ENCODE measurements around the gene HMCES.
A peak's percentile ranks its signal among the peaks of the same experiment; 100 is the strongest.

Gene HMCES

GRCh38 chr3:129316248-129317013, 37.8 kb downstream of the HMCES start (continued):
- TF ChIP-seq ZNF138 (tag by site-specific recombination; IDR thresholded peaks at IDR 0.05; ENCODE audit: borderline replicate concordance) (no peak), ZNF701 (tag by site-specific recombination; IDR thresholded peaks at IDR 0.05) (no peak), ZNF169 (tag by site-specific recombination; IDR thresholded peaks at IDR 0.05) (no peak), ZNF404 (tag by site-specific recombination; IDR thresholded peaks at IDR 0.05) (no peak), ZNF560 (tag by site-specific recombination; IDR thresholded peaks at IDR 0.05; ENCODE audit: borderline replicate concordance) (no peak), ZNF558 (tag by site-specific recombination; IDR thresholded peaks at IDR 0.05) (no peak), ZNF248 (tag by site-specific recombination; IDR thresholded peaks at IDR 0.05) (no peak), HOXA7 (CRISPR knock-in tag; IDR thresholded peaks at IDR 0.05; ENCODE audit: borderline replicate concordance) (no peak), TRIM28 (IDR thresholded peaks at IDR 0.05; ENCODE audit: borderline replicate concordance, low read length) (no peak), ZNF600 (tag by site-specific recombination; IDR thresholded peaks at IDR 0.05) (no peak), MZF1 (tag by site-specific recombination; IDR thresholded peaks at IDR 0.05; ENCODE audit: borderline replicate concordance) (no peak), ZNF610 (tag by site-specific recombination; IDR thresholded peaks at IDR 0.05; ENCODE audit: borderline replicate concordance) (no peak), KLF9 (tag by site-specific recombination; IDR thresholded peaks at IDR 0.05; ENCODE audit: low read depth) (peak; percentile 43; the same call in 1 of the 2 replicates), ZNF624 (tag by site-specific recombination; IDR thresholded peaks at IDR 0.05) (no peak), ZNF140 (tag by site-specific recombination; IDR thresholded peaks at IDR 0.05) (no peak), TCF7L2 (IDR thresholded peaks at IDR 0.05; ENCODE audit: borderline replicate concordance, low read depth, low read length) (no peak), ZNF549 (tag by site-specific recombination; IDR thresholded peaks at IDR 0.05) (no peak), ZNF449 (tag by site-specific recombination; IDR thresholded peaks at IDR 0.05) (no peak), ZEB2 (tag by site-specific recombination; IDR thresholded peaks at IDR 0.05) (0 out of 2 replicates have a peak, but pooled peaks have one; percentile 48), ZBTB21 (tag by site-specific recombination; IDR thresholded peaks at IDR 0.05) (no peak), GLIS1 (tag by site-specific recombination; IDR thresholded peaks at IDR 0.05) (peak; percentile 43; the same call in 1 of the 2 replicates), ZBTB6 (tag by site-specific recombination; IDR thresholded peaks at IDR 0.05) (no peak), ZNF513 (tag by site-specific recombination; IDR thresholded peaks at IDR 0.05) (no peak), ZNF777 (tag by site-specific recombination; IDR thresholded peaks at IDR 0.05; ENCODE audit: borderline replicate concordance) (no peak), KLF1 (tag by site-specific recombination; IDR thresholded peaks at IDR 0.05) (no peak; the same call in 1 of the 2 replicates), FEZF1 (tag by site-specific recombination; IDR thresholded peaks at IDR 0.05) (no peak), SP3 (tag by site-specific recombination; IDR thresholded peaks at IDR 0.05) (peak; percentile 50; the same call in 1 of the 2 replicates), ZNF548 (tag by site-specific recombination; IDR thresholded peaks at IDR 0.05) (no peak), ZNF214 (tag by site-specific recombination; IDR thresholded peaks at IDR 0.05; ENCODE audit: borderline replicate concordance) (no peak)
- TF ChIP-seq, protein P1, sequence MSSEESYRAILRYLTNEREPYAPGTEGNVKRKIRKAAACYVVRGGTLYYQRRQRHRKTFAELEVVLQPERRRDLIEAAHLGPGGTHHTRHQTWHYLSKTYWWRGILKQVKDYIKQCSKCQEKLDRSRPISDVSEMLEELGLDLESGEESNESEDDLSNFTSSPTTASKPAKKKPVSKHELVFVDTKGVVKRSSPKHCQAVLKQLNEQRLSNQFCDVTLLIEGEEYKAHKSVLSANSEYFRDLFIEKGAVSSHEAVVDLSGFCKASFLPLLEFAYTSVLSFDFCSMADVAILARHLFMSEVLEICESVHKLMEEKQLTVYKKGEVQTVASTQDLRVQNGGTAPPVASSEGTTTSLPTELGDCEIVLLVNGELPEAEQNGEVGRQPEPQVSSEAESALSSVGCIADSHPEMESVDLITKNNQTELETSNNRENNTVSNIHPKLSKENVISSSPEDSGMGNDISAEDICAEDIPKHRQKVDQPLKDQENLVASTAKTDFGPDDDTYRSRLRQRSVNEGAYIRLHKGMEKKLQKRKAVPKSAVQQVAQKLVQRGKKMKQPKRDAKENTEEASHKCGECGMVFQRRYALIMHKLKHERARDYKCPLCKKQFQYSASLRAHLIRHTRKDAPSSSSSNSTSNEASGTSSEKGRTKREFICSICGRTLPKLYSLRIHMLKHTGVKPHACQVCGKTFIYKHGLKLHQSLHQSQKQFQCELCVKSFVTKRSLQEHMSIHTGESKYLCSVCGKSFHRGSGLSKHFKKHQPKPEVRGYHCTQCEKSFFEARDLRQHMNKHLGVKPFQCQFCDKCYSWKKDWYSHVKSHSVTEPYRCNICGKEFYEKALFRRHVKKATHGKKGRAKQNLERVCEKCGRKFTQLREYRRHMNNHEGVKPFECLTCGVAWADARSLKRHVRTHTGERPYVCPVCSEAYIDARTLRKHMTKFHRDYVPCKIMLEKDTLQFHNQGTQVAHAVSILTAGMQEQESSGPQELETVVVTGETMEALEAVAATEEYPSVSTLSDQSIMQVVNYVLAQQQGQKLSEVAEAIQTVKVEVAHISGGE (tag by site-specific recombination; conservative IDR thresholded peaks at IDR 0.05; ENCODE audit: low read depth) = no peak
- TF ChIP-seq, protein P2, sequence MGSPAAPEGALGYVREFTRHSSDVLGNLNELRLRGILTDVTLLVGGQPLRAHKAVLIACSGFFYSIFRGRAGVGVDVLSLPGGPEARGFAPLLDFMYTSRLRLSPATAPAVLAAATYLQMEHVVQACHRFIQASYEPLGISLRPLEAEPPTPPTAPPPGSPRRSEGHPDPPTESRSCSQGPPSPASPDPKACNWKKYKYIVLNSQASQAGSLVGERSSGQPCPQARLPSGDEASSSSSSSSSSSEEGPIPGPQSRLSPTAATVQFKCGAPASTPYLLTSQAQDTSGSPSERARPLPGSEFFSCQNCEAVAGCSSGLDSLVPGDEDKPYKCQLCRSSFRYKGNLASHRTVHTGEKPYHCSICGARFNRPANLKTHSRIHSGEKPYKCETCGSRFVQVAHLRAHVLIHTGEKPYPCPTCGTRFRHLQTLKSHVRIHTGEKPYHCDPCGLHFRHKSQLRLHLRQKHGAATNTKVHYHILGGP (tag by site-specific recombination; IDR thresholded peaks at IDR 0.05) = no peak
